IMR-90 (cell line): ENCODE data around the gene NOP9. TPM values are rescaled to one million over a fixed set of nuclear protein-coding genes. Genes with fewer than 3 reads are reported as not detected.

Experiments
- ATAC-seq: fragments of 200-7000 bp; cut with Tn5 transposase; 2 replicates; pipeline ENCODE4 v1.9.1; 2020; ENCODE audit warnings: low read depth, mild to moderate bottlenecking, moderate library complexity
- BruUV-seq: library from RNA; stranded (reverse); fragments of 400-500 nt; replicated peaks from 2 replicates; lab custom pipeline; 2021; lab: Mats Ljungman, UMichigan
- CTCF ChIA-PET: fragments of 300-600 bp; formaldehyde crosslinking; extraction: SDS; loops from one replicate; lab custom pipeline; 2021; ENCODE audit warnings: antibody characterized with exemption; lab: Yijun Ruan, JAX
- POLR2A ChIA-PET: fragments of 300-600 bp; sonication (Branson Sonifier 250); formaldehyde crosslinking; loops from one replicate; lab custom pipeline; 2022; ENCODE audit warnings: antibody characterized with exemption; ENCODE audit not compliant: unreplicated experiment; lab: Charles Lee
- DNase-seq: peaks from one replicate; pipeline ENCODE4 v3.0.0; 2013
- H2AFZ ChIP-seq: replicated peaks from 2 replicates; pipeline ENCODE3; 2013; ENCODE audit warnings: low read length, mild to moderate bottlenecking; ENCODE audit not compliant: poor library complexity
- H2AK5ac ChIP-seq: 2 replicates; pipeline ENCODE4 v1.6.1; 2013; ENCODE audit warnings: low read depth, low read length, inconsistent platforms
- H2AK9ac ChIP-seq: replicated peaks from 2 replicates; pipeline ENCODE3; 2013; ENCODE audit warnings: mild to moderate bottlenecking, low read depth, low read length, moderate library complexity; ENCODE audit not compliant: poor library complexity
- H2BK120ac ChIP-seq: 2 replicates; pipeline ENCODE4 v1.6.1; 2013; ENCODE audit warnings: low read depth, low read length, inconsistent platforms
- H2BK15ac ChIP-seq: 3 replicates; pipeline ENCODE4 v1.6.1; 2013; ENCODE audit warnings: low read depth, low read length, inconsistent platforms
- H2BK20ac ChIP-seq: 2 replicates; pipeline ENCODE4 v1.6.1; 2013; ENCODE audit warnings: low read depth, mild to moderate bottlenecking, inconsistent platforms, low read length, moderate library complexity
- H2BK5ac ChIP-seq: 2 replicates; pipeline ENCODE4 v1.6.1; 2013; ENCODE audit warnings: mild to moderate bottlenecking, low read depth, low read length, inconsistent platforms; ENCODE audit not compliant: poor library complexity, severe bottlenecking
- H3K14ac ChIP-seq: replicated peaks from 2 replicates; pipeline ENCODE4 v1.6.1; 2013; ENCODE audit warnings: low read depth, low read length, inconsistent platforms
- H3K18ac ChIP-seq: 2 replicates; pipeline ENCODE4 v1.6.1; 2013; ENCODE audit warnings: low read depth, low read length, control low read depth
- H3K23ac ChIP-seq: 2 replicates; pipeline ENCODE4 v1.6.1; 2013; ENCODE audit warnings: low read depth, low read length, inconsistent platforms
- H3K27ac ChIP-seq: 2 replicates; pipeline ENCODE4 v1.5.1; 2013; ENCODE audit warnings: mild to moderate bottlenecking, control low read depth, low read length; ENCODE audit not compliant: insufficient read depth
- H3K27me3 ChIP-seq: 2 replicates; pipeline ENCODE4 v1.6.1; 2013; ENCODE audit warnings: low read length; ENCODE audit not compliant: control insufficient read depth, insufficient read depth
- H3K36me3 ChIP-seq: 2 replicates; pipeline ENCODE4 v1.6.1; 2013; ENCODE audit warnings: low read length, mixed read lengths; ENCODE audit not compliant: control insufficient read depth, insufficient read depth
- H3K4ac ChIP-seq: 2 replicates; pipeline ENCODE4 v1.6.1; 2013; ENCODE audit warnings: low read depth, low read length, inconsistent platforms
- H3K4me1 ChIP-seq: 2 replicates; pipeline ENCODE4 v1.6.1; 2013; ENCODE audit warnings: low read length, mixed read lengths; ENCODE audit not compliant: control insufficient read depth, insufficient read depth
- H3K4me2 ChIP-seq: 2 replicates; pipeline ENCODE4 v1.6.1; 2013; ENCODE audit warnings: low read depth, mild to moderate bottlenecking, control low read depth, low read length, moderate library complexity
- H3K4me3 ChIP-seq: 2 replicates; pipeline ENCODE4 v1.5.1; 2013; ENCODE audit warnings: low read depth, mild to moderate bottlenecking, control low read depth, low read length, moderate library complexity; ENCODE audit not compliant: insufficient read depth
- H3K56ac ChIP-seq: 2 replicates; pipeline ENCODE4 v1.6.1; 2013; ENCODE audit warnings: low read length, inconsistent platforms; ENCODE audit not compliant: insufficient read depth; ENCODE audit errors: extremely low read depth
- H3K79me1 ChIP-seq, 2 experiments: 2 replicates each; pipeline ENCODE4 v1.6.1; 2013; ENCODE audit warnings: low read length in 2 of 2, inconsistent platforms in 1 of 2, low read depth in 1 of 2
- H3K9ac ChIP-seq: 2 replicates; pipeline ENCODE4 v1.6.1; 2013; ENCODE audit warnings: low read depth, low read length, control low read depth
- H3K9me1 ChIP-seq: 2 replicates; pipeline ENCODE4 v1.6.1; 2013; ENCODE audit warnings: low read length, inconsistent platforms; ENCODE audit not compliant: insufficient read depth
- H3K9me3 ChIP-seq: 2 replicates; pipeline ENCODE4 v1.6.1; 2013; ENCODE audit warnings: low read length; ENCODE audit not compliant: control insufficient read depth, insufficient read depth
- H4K20me1 ChIP-seq: 2 replicates; pipeline ENCODE4 v1.6.1; 2013; ENCODE audit warnings: low read length, inconsistent platforms; ENCODE audit not compliant: insufficient read depth
- H4K5ac ChIP-seq: 2 replicates; pipeline ENCODE4 v1.6.1; 2013; ENCODE audit warnings: mild to moderate bottlenecking, low read depth, low read length, control low read depth
- H4K8ac ChIP-seq, 2 experiments: 2 replicates each; pipeline ENCODE4 v1.6.1; 2013; ENCODE audit warnings: low read depth in 2 of 2, low read length in 2 of 2, control low read depth in 1 of 2, inconsistent platforms in 1 of 2
- H4K91ac ChIP-seq: 2 replicates; pipeline ENCODE4 v1.6.1; 2013; ENCODE audit warnings: low read depth, low read length, inconsistent platforms; ENCODE audit not compliant: insufficient read depth
- BHLHE40 ChIP-seq: fragments of 150-350 bp; IDR thresholded peaks from 2 replicates; pipeline ENCODE4 v1.6.1; 2016; ENCODE audit warnings: mild to moderate bottlenecking, low read depth, low read length
- CHD1 ChIP-seq: IDR thresholded peaks from 2 replicates; pipeline ENCODE4 v1.6.1; 2012; ENCODE audit warnings: low read depth, low read length, improper control_type of control experiment
- CTCF ChIP-seq: conservative IDR thresholded peaks from 2 replicates; pipeline ENCODE4 v1.5.1; 2012; ENCODE audit warnings: mild to moderate bottlenecking, low read depth, low read length, improper control_type of control experiment
- ELK1 ChIP-seq: fragments of 150-350 bp; IDR thresholded peaks from 2 replicates; pipeline ENCODE4 v1.6.1; 2016; ENCODE audit warnings: low read depth, mild to moderate bottlenecking, low read length, moderate library complexity, borderline replicate concordance
- FOS ChIP-seq: fragments of 150-350 bp; IDR thresholded peaks from 2 replicates; pipeline ENCODE4 v1.6.1; 2016; ENCODE audit warnings: low read depth, low read length
- MAFK ChIP-seq: IDR thresholded peaks from 2 replicates; pipeline ENCODE4 v1.6.1; 2012; ENCODE audit warnings: low read depth, low read length, improper control_type of control experiment
- MAZ ChIP-seq: IDR thresholded peaks from 2 replicates; pipeline ENCODE4 v1.6.1; 2012; ENCODE audit warnings: low read depth, mild to moderate bottlenecking, low read length, improper control_type of control experiment, moderate library complexity, borderline replicate concordance
- MXI1 ChIP-seq: IDR thresholded peaks from 2 replicates; pipeline ENCODE4 v1.6.1; 2012; ENCODE audit warnings: low read depth, mild to moderate bottlenecking, low read length, moderate library complexity, borderline replicate concordance
- NFE2L2 ChIP-seq: fragments of 150-350 bp; IDR thresholded peaks from 2 replicates; pipeline ENCODE4 v1.6.1; 2016; ENCODE audit warnings: low read depth, mild to moderate bottlenecking, low read length
- RCOR1 ChIP-seq: IDR thresholded peaks from 2 replicates; pipeline ENCODE4 v1.6.1; 2012; ENCODE audit warnings: mild to moderate bottlenecking, low read length, improper control_type of control experiment; ENCODE audit not compliant: insufficient replicate concordance
- SMC3 ChIP-seq: fragments of 150-350 bp; IDR thresholded peaks from 2 replicates; pipeline ENCODE4 v1.6.1; 2016; ENCODE audit warnings: low read depth, mild to moderate bottlenecking, antibody characterized with exemption, low read length, moderate library complexity
- WGBS, 2 experiments: methylation state at CpG; one replicate each; pipeline versions ENCODE4 v1.1.5 to v1.1.7; 2013; ENCODE audit warnings: missing lambda C conversion rate in 2 of 2; ENCODE audit not compliant: insufficient read length in 1 of 2; ENCODE audit errors: extremely low coverage in 2 of 2; 5-methylcytosine and 5-hydroxymethylcytosine counted together
- dilution Hi-C: fragments of 300-500 bp; cut with HindIII; formaldehyde crosslinking; loops from one replicate; pipeline ENCODE4 v1.14.3; 2018; ENCODE audit warnings: low sequenced_read_pairs; ENCODE audit not compliant: unreplicated experiment
- in situ Hi-C: fragments of 300-500 bp; cut with MboI; formaldehyde crosslinking; loops from 3 replicates; pipeline ENCODE4 v1.14.3; 2019; ENCODE audit warnings: low sequenced_read_pairs, inconsistent platforms, mixed read lengths
- intact Hi-C: fragments of 100-400 bp; cut with micrococcal nuclease; formaldehyde crosslinking; loops from 2 replicates; pipeline ENCODE4 v1.10.0; 2022
- polyA plus RNA-seq, 3 experiments: library from polyadenylated mRNA; depleted of rRNA; stranded (reverse); fragments of >200 nt; gene quantifications; 2 replicates each; pipeline ENCODE4 v1.2.3, GENCODE V29; 2012; ENCODE audit warnings: low replicate concordance in 1 of 3
- total RNA-seq: library from RNA; depleted of rRNA; stranded (reverse); fragments of >200 nt; gene quantifications from 2 replicates; pipeline ENCODE4 v1.2.3, GENCODE V29; 2012

Gene NOP9
- total and polyA plus RNA-seq, 2 of the 4 experiments (the other 2 are of a cell fraction) = 11.8 to 25.8 TPM

GRCh38 chr14:24340606-24341005, 41.0 kb downstream of the NOP9 start:
- Histone ChIP-seq H3K9me3 (no peaks in the 10 kb centered on the region; the same call in 1 of the 2 replicates), H2BK120ac (no peak overlapping the region), H4K5ac (no peak overlapping the region), H2BK5ac (no peak overlapping the region), H3K4me3 (no peak overlapping the region), H3K4me1 (no peaks in the 10 kb centered on the region), H3K4me2 (no peak overlapping the region), H3K27ac (no peak overlapping the region), H4K8ac (no peak overlapping the region), H3K23ac (no peak overlapping the region), H2BK20ac (no peak overlapping the region), H2AK5ac (no peak overlapping the region), H3K27me3 (peaks cover 73% of the 10 kb centered on the region), H3K18ac (no peak overlapping the region), H3K36me3 (no peaks in the 10 kb centered on the region), H4K91ac (no peak overlapping the region), H3K56ac (no peak overlapping the region), H3K9ac (no peak overlapping the region), H2BK15ac (no peak overlapping the region), H3K14ac (no peak overlapping the region), H3K4ac (no peak overlapping the region), H2AFZ (no peak overlapping the region), H3K79me1 (no peaks in the 10 kb centered on the region), H4K20me1 (no peaks in the 10 kb centered on the region), H3K9me1 (no peaks in the 10 kb centered on the region), H2AK9ac (no peak overlapping the region)
- in situ Hi-C loops = no loop called here
- dilution Hi-C loops = no loop called here
- WGBS, 2 experiments = no CpG with 5 or more reads among the region's 1 CpG
- no TSS peak for BruUV-seq
- intact Hi-C loops = no loop called here
- ChIA-PET CTCF (no interaction called here), POLR2A (interaction anchor here (0.6 kb wide), 1 partner anchor 207 kb away, joined by 6 read pairs; no protein-coding TSS in a partner anchor)
- DNase-seq (no peak), ATAC-seq (no peak)
- TF ChIP-seq CHD1 (no peak), FOS (no peak), NFE2L2 (no peak), CTCF (no peak), BHLHE40 (no peak), RCOR1 (no peak), MXI1 (no peak), MAZ (no peak), SMC3 (no peak), ELK1 (no peak), MAFK (no peak)
